GM18951 (cell line): ENCODE data around the gene MBL2.

ENCODE experiments used
- POLR2A ChIP-seq: IDR thresholded peaks from 4 replicates; pipeline ENCODE4 v1.6.1; 2011; ENCODE audit warnings: mild to moderate bottlenecking; ENCODE audit not compliant: insufficient read length, insufficient read depth; ENCODE audit errors: extremely low read depth
- in situ Hi-C: fragments of 300-500 bp; cut with MboI; formaldehyde crosslinking; loops from one replicate; pipeline ENCODE4 v1.12.0; 2022; ENCODE audit warnings: low sequenced_read_pairs, mixed read lengths, inconsistent platforms; ENCODE audit not compliant: unreplicated experiment

Gene MBL2

GRCh38 chr10:52757773-52758172 lies 14.8 kb downstream of the MBL2 start:
- in situ Hi-C loops = no loop called here
- no peak for TF ChIP-seq POLR2A

DNA sequence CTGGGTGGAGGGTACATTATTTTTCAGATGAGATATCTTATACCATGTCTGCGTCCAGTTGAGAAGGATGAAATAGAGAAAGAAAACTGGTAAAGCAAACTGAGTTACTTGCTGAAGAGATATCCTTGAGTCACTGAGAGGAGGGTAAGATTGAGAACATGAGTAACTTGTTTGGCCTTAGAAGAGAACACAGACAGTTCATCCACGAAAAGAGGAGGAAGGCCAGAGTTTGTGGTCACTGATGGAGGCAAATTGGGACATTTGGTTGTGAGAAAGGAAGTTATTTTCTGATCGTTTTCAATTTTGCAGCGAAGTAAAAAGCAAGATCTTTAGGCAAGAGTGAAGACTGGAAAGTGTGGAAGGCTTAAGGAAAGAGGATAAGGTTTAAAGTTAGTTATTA lies 15.6 kb downstream of the MBL2 start:
- in situ Hi-C loops = no loop called here
- TF ChIP-seq POLR2A = no peak

- in situ Hi-C loops = no loop called here
- TF ChIP-seq POLR2A = no peak
Observed at GRCh38 chr10:52756295-52756694, 16.3 kb downstream of the MBL2 start.

DNA sequence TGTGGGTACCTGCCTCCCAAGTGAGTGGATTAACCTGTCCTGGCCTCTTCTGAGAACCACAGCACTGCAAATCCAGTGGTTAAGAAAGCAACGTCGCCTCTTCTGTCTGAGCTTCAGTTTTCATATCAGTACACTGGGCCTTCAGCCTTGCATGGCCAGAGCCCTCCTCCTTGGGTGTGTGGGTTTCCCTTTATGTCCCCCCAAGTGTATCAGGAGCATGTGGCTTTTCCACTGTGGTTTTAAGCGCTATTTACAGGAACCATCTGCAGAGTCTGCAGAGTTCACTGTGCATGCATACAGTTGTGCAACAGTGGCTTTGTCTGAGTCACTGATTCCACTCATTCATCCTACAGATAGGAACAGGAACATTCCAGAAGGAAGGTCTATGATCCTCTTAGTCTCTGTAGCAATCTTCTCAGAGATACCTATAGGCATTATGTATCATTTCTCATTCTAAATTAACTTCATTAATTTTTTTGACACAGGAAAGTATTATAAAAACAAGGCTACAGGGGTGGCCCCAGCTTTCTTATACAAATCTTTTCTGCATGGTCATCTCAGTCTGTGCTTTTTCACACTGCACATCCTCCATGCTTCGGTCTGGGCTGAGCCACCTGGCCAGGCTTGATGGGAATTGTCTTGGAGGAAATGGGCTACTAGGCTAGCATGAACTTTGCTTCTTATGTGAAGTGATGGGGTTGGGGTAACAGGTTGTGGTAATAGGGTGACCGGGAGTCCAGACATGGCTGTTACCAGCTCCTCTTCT lies 17.1 kb downstream of the MBL2 start:
- in situ Hi-C loops = no loop called here
- no peak for TF ChIP-seq POLR2A

DNA sequence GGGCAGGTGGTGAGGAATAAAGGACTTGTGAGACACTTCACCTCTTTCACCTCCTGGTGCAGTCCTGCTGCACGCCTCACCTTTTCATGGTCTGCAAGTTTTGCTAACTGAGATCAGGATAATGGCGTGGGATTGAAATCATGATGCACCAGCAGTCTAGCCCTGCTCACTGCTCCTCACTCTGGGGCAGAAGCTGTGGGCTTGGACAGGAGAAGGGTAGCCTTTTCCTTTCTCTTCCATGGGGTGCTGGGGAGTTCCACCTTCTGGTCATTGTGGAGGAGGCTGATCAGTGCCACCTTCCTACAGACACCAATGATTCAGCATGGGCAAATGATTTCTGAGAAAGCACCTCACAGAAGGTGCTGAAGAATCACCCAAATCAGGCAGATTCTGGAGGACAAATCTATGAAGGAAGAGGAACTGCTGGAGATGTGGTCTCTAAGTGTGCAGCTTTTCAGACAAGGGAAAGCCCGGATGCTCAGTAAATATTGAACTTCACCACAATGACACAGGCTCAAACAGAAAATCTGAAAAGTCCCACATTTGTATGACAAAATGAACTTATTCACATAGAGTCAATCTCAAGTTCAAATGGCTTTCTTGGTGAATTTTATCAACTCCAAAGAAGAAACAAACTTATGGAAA lies 19.7 kb downstream of the MBL2 start:
- TF ChIP-seq POLR2A = no peak
- in situ Hi-C loops = no loop called here

GRCh38 chr10:52752261-52752660 lies 20.3 kb downstream of the MBL2 start:
- in situ Hi-C loops = no loop called here
- TF ChIP-seq POLR2A = no peak

- in situ Hi-C loops = no loop called here
- no peak for TF ChIP-seq POLR2A
Observed at GRCh38 chr10:52751337-52751736, 21.2 kb downstream of the MBL2 start.

DNA sequence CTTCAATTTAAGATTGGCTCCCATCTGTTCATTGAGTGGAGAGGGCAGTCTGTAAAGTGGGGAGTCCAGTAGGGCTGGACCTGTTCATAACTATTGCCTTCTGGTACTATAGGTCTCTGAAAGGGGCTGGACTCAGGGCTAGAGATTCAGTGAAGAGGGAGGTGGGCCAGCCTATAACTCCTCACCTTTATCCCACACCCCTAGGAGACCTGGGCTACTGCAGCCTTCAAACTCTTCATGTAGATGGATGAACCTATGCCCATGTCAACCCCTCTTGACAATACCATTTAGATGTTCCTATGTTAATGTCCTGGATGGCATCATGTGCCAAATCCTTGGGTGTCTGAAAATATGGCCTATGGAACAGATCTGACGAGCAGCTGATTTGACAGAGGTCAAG lies 22.0 kb downstream of the MBL2 start:
- in situ Hi-C loops = no loop called here
- TF ChIP-seq POLR2A = no peak

DNA sequence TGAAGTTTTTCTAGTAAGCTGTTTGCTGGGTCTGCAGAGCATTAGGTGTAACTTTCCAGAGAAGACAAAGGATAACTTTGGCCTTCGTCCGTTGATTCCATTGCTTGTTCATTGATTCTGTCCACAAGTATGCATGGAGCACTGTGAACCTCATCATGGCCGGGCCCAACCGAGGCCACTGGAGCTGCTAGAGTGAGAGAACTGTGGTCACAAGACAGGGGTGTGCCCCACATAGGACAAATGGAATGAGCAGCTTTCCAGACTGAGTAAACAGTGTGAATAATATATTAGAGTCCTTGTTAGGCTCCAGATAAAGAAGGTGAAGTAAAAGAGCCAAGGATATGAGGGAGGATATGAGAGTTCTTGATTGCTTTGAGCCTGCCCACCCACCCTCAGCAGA lies 24.9 kb downstream of the MBL2 start:
- TF ChIP-seq POLR2A = no peak
- in situ Hi-C loops = no loop called here

GRCh38 chr10:52746169-52746568 lies 26.4 kb downstream of the MBL2 start:
- in situ Hi-C loops = no loop called here

DNA sequence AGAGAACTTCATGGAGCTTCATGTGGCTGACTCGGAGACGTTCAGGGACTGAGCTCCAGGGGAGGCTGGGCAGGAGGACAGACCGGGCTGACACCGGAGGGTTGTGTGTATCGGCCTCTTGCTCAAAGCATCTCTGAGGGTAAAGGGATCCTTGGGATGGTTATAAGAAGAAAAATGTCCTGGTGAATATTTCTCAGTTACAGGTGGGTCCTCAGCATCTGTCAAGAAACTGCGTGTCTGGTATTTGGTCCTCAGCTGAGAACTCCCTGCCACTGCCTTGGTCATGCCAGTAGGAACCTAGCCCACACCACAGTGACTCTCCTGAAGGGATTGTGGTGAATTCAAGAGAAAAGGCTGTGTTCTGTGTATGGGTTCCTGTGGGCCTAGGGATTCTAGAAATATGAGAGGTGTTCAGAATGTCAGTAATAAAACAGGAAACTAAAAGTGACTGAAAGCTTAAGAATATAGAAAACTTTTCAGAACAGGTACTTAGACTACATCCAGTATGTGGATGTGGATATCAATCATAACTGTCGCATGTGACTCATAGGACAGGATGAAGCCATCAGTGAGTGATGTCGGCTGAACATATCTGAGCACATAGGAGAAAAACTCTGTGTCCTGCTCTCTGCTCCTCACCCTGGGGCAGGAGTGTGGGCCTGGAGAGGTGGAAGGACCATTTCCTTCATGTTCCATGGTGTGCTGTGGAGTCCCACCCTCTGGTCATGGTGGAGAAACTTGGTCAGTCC lies 28.4 kb downstream of the MBL2 start:
- in situ Hi-C loops = no loop called here
- TF ChIP-seq POLR2A = no peak

More at GRCh38 chr10:52746169-52746568, 26.4 kb downstream of the MBL2 start:
- no peak for TF ChIP-seq POLR2A

DNA sequence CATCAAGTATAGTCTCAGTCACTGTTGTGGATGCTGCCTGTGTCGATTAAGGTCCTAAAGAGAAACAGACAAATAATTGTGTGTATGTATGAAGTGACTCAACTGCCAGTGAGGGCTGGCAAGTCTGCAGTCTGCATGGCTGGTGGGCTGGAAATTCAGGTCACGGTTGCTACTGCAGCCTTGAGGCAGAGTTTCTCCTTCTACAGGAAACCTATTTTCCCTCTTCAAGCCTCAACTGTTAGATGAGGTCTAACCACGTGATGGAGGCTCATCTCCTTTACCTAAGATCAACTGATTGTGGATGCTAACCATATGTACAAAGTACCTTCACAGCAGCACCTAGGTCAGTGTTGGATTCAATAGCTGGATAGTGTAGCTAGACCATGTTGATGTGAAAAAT lies 29.9 kb downstream of the MBL2 start:
- no peak for TF ChIP-seq POLR2A
- in situ Hi-C loops = no loop called here

- in situ Hi-C loops = no loop called here
- no peak for TF ChIP-seq POLR2A
Observed at GRCh38 chr10:52741851-52742250, 30.7 kb downstream of the MBL2 start.

DNA sequence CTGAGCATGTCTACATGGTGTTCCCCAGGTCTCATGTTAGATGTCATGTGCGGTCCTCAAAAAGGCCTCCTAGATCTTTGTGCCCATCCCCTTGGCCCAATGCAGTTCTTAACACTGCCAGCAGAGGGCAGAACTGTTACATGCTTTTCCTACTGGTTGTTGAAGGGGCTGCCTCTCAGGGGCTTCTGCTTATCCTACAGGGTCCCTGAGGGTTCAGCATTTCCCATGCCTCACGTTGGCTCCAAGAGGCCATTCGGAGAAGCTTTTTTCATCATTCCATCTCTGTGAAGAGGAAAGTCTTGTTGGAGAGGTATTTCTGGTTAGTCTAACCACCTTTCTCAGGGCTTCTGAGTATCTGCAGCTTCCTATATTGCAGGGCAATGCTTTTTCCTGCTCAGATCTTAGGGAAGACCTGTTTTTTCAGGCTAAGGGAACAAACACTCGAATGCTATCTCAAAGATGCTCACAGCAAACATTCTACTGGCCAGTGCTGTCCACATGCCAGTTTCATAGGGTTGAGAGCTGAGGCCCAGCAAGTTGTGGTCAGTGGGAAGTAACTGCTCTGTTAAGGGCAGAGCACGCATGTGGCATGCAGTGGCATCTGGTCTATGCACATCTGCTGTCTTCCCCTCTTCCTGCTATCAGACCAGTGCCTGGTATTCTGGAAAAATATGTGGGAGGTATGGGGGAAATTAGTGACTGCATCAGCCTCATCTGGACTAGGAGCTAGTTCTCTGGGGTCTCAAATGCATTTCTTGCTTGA lies 31.5 kb downstream of the MBL2 start:
- in situ Hi-C loops = no loop called here

More for the DNA sequence above, 31.5 kb downstream of the MBL2 start:
- no peak for TF ChIP-seq POLR2A
